Islet precursor cell (in vitro differentiated cells): Measurements from ENCODE around the gene TRPM8.

ENCODE experiments used
- DNase-seq: peaks from one replicate; pipeline ENCODE4 v3.0.0-alpha.2; 2018

The TRPM8 gene

DNA sequence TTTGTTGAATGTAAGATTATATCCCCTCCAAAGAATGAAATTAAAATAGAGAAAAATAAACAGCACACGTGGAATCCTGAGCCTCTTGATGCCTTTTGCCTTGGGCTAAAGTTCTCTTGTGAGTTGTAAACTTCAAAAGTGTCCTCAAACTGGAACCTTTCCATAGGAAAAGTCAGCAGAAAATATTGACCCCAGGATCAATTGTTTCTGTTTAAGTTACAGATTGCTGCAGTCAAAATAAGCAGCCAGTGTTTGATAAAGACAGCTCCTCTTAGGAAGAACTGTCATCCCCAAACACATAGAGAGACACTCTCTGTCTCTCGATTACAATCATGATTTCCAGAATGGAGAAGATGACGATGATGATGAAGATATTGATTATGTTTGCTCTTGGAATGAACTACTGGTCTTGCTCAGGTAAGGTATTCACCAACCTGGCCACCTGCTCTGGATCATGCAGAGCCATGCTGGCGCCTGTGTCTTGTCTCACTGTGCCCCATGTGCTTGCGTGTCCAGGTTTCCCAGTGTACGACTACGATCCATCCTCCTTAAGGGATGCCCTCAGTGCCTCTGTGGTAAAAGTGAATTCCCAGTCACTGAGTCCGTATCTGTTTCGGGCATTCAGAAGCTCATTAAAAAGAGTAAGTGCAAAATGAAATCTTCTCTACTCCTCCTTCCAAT is 133.4 kb downstream of the TRPM8 start, which contains the start of gene SPP2:
Gene SPP2, plus strand, starts transcription at position 248 of the 681 bp plus-strand sequence. Its CDS starts 85 bp downstream, at position 333.
- no peak for DNase-seq

GRCh38 chr2:234051374-234052070 is 134.3 kb downstream of the TRPM8 start:
- no peak for DNase-seq

DNA sequence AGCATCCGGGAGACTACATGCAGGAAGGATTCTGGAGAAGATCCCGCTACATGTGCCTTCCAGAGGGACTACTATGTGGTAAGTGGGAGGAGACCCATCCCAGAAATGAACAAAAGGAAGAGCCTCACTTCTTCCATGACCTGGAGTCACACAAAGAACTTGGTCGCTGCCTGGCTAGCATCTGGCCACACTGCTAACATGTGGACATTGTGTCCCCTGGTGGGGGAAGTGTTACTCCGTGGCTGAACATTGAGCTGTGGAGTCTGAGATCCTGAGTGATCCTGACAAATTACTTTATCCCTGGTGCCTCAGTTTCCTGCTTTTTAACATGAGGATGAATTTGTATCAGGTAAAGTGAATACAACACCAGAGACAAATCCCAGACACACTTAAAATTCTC is 141.7 kb downstream of the TRPM8 start:
- DNase-seq, result no peak

GRCh38 chr2:234060236-234060635 is 143.1 kb downstream of the TRPM8 start:
- DNase-seq, result no peak

GRCh38 chr2:234061624-234062257 is 144.6 kb downstream of the TRPM8 start:
- no peak for DNase-seq

- no peak for DNase-seq
Measured at GRCh38 chr2:234066587-234066986, 149.4 kb downstream of the TRPM8 start.
